HepG2 (cell line): Measurements from ENCODE around the gene ZNF189. TPM values are rescaled to one million over a fixed set of nuclear protein-coding genes. Genes with fewer than 3 reads are reported as not detected.

ENCODE experiments used
- CBX1 ChIP-seq: IDR thresholded peaks from one replicate; pipeline ENCODE4 v1.6.1; 2016; ENCODE audit warnings: antibody characterized with exemption, low read depth
- CSRNP2 ChIP-seq: sonication (generic); formaldehyde crosslinking; conservative IDR thresholded peaks from 2 replicates; pipeline ENCODE4 v1.8.0; 2022; ENCODE audit warnings: low read depth, missing genetic modification reagents
- EP300 ChIP-seq, 3 experiments: sonication (generic) in 1 of 3; formaldehyde crosslinking in 1 of 3; IDR thresholded peaks; 2 replicates each; pipeline versions ENCODE4 v1.5.1 to v1.6.1; 2011 to 2020; ENCODE audit warnings: low read depth in 2 of 3, low read length in 2 of 3, borderline replicate concordance in 1 of 3, improper control_type of control experiment in 1 of 3, mild to moderate bottlenecking in 1 of 3, missing genetic modification reagents in 1 of 3, moderate library complexity in 1 of 3
- FOXK2 ChIP-seq: fragments of 450-650 bp; IDR thresholded peaks from 2 replicates; pipeline ENCODE4 v1.6.1; 2016
- HNF1B ChIP-seq: sonication (generic); formaldehyde crosslinking; IDR thresholded peaks from 2 replicates; pipeline ENCODE4 v1.5.1; 2020; ENCODE audit warnings: mild to moderate bottlenecking, moderate library complexity, missing genetic modification reagents
- NBN ChIP-seq: fragments of 450-650 bp; conservative IDR thresholded peaks from 2 replicates; pipeline ENCODE4 v1.6.1; 2017
- NR1H2 ChIP-seq: sonication (generic); formaldehyde crosslinking; IDR thresholded peaks from 2 replicates; pipeline ENCODE4 v1.8.1; 2022; ENCODE audit warnings: low read depth, missing genetic modification reagents, borderline replicate concordance
- PHF20 ChIP-seq: sonication (generic); formaldehyde crosslinking; IDR thresholded peaks from 2 replicates; pipeline ENCODE4 v1.5.0; 2020; ENCODE audit warnings: mild to moderate bottlenecking, missing genetic modification reagents
- TFAP4 ChIP-seq: sonication (generic); IDR thresholded peaks from 2 replicates; pipeline ENCODE4 v1.6.1; 2016; ENCODE audit warnings: low read depth, borderline replicate concordance
- TRIM22 ChIP-seq: fragments of 450-650 bp; IDR thresholded peaks from 2 replicates; pipeline ENCODE4 v1.6.1; 2017
- ZFP41 ChIP-seq: sonication (generic); formaldehyde crosslinking; IDR thresholded peaks from 2 replicates; pipeline ENCODE4 v1.4.0; 2020; ENCODE audit warnings: mild to moderate bottlenecking, missing genetic modification reagents, borderline replicate concordance
- ZNF205 ChIP-seq: IDR thresholded peaks from 2 replicates; pipeline ENCODE4 v1.6.1; 2018; ENCODE audit warnings: missing biosample characterization, missing genetic modification reagents
- ZNF230 ChIP-seq: sonication (generic); formaldehyde crosslinking; IDR thresholded peaks from 2 replicates; pipeline ENCODE4 v1.4.0; 2020; ENCODE audit warnings: mild to moderate bottlenecking, missing genetic modification reagents
- ZNF253 ChIP-seq: sonication (generic); formaldehyde crosslinking; IDR thresholded peaks from 2 replicates; pipeline ENCODE4 v1.8.0; 2022; ENCODE audit warnings: mild to moderate bottlenecking, missing genetic modification reagents, borderline replicate concordance
- ZNF557 ChIP-seq: sonication (generic); formaldehyde crosslinking; IDR thresholded peaks from 2 replicates; pipeline ENCODE4 v1.4.0; 2020; ENCODE audit warnings: missing genetic modification reagents
- ZNF589 ChIP-seq: sonication (generic); formaldehyde crosslinking; conservative IDR thresholded peaks from 2 replicates; pipeline ENCODE4 v1.8.0; 2022; ENCODE audit warnings: mild to moderate bottlenecking, moderate library complexity, missing genetic modification reagents
- ZNF687 ChIP-seq: sonication (generic); formaldehyde crosslinking; IDR thresholded peaks from 2 replicates; pipeline ENCODE4 v1.5.1; 2020; ENCODE audit warnings: mild to moderate bottlenecking, missing genetic modification reagents, moderate library complexity
- ZNF841 ChIP-seq: sonication (generic); formaldehyde crosslinking; IDR thresholded peaks from 2 replicates; pipeline ENCODE4 v1.8.1; 2023; ENCODE audit warnings: missing genetic modification reagents, borderline replicate concordance
- polyA plus RNA-seq, 8 experiments: library from polyadenylated mRNA; depleted of rRNA in 3 of 8; stranded (reverse) in 7 of 8; unstranded in 1 of 8; fragments of >200 nt; fragmentation: Illumina TruSeq in 4 of 8; extraction: Trizol in 4 of 8; gene quantifications; 2 replicates each; pipeline versions ENCODE4 v1.2.1 to v1.2.3, GENCODE V29; 2011 to 2016; ENCODE audit warnings: low read depth in 4 of 8, missing spikeins in 1 of 8, mixed read lengths in 1 of 8; ENCODE audit not compliant: insufficient read depth in 1 of 8
- total RNA-seq, 5 experiments: library from RNA; depleted of rRNA; stranded (reverse); fragments of >200 nt; fragmentation: Illumina TruSeq; extraction: Trizol; gene quantifications; 2 replicates each; pipeline ENCODE4 v1.2.3, GENCODE V29; 2016; ENCODE audit warnings: low read depth in 1 of 5

ZNF189 gene
- total and polyA plus RNA-seq, 2 of the 13 experiments (the other 11 are each of a cell fraction or from before 2014, with no cell fraction given), result 8.4 to 50.0 TPM

- TF ChIP-seq HNF1B (CRISPR knock-in tag), result peak; percentile 96
- no peak for TF ChIP-seq NBN
- no peak for TF ChIP-seq CSRNP2 (CRISPR knock-in tag)
- no peak for TF ChIP-seq TRIM22
- TF ChIP-seq ZFP41 (CRISPR knock-in tag), result no peak
- TF ChIP-seq ZNF589 (CRISPR knock-in tag), result no peak
- TF ChIP-seq ZNF230, result 0 out of 2 replicates have a peak, but pooled peaks have one; percentile 55
- TF ChIP-seq ZNF557 (CRISPR knock-in tag), result no peak
- peak; percentile 69; the same call in 1 of the 2 replicates for TF ChIP-seq TFAP4
- TF ChIP-seq ZNF205, result peak; percentile 47; the same call in 1 of the 2 replicates
- TF ChIP-seq FOXK2, result peak; percentile 40
- no peak; the same call in 1 of the 2 replicates for TF ChIP-seq PHF20 (CRISPR knock-in tag)
- peak; percentile 94 for TF ChIP-seq ZNF687 (CRISPR knock-in tag)
- TF ChIP-seq ZNF253, result no peak
- peak; percentile 73 for TF ChIP-seq CBX1
- TF ChIP-seq ZNF841 (CRISPR knock-in tag), result no peak
- TF ChIP-seq NR1H2 (CRISPR knock-in tag), result no peak
- peak in 1 of 2 experiments; percentile 48; a peak in 1 of 4 replicates for TF ChIP-seq EP300 (IDR thresholded peaks at IDR 0.05; ENCODE audit: low read depth in 2 of 2, low read length in 2 of 2)
- TF ChIP-seq EP300 (CRISPR knock-in tag; IDR thresholded peaks at IDR 0.05; ENCODE audit: borderline replicate concordance), result no peak
Observed at GRCh38 chr9:101398068-101398929, at the start of gene ZNF189, which contains the start of gene MRPL50 (continued).
